GM12878 (cell line): ENCODE results near the gene PCDHA1. TPM values are rescaled to one million over a fixed set of nuclear protein-coding genes. Genes with fewer than 3 reads are reported as not detected.

ENCODE experiments used
- ATAC-seq: fragments of 200-7000 bp; cut with Tn5 transposase; 3 replicates; pipeline ENCODE4 v1.9.1; 2020; ENCODE audit warnings: mild to moderate bottlenecking, moderate library complexity
- BruUV-seq: library from RNA; stranded (reverse); fragments of 400-500 nt; replicated peaks from 2 replicates; lab custom pipeline; 2021; lab: Mats Ljungman, UMichigan
- CTCF ChIA-PET: fragments of 300-600 bp; sonication (Branson Sonifier 250); formaldehyde crosslinking; extraction: SDS; loops from one replicate; lab custom pipeline; 2021; ENCODE audit warnings: inconsistent platforms; lab: Yijun Ruan, JAX
- POLR2A ChIA-PET: fragments of 350-600 bp; formaldehyde crosslinking; extraction: SDS; loops from one replicate; lab custom pipeline; 2021; ENCODE audit warnings: inconsistent platforms; lab: Charles Lee
- RAD21 ChIA-PET: fragments of 300-600 bp; sonication (Branson Sonifier 250); formaldehyde crosslinking; loops from one replicate; lab custom pipeline; 2023; ENCODE audit warnings: antibody characterized with exemption; ENCODE audit not compliant: unreplicated experiment; lab: Charles Lee
- SMC1A ChIA-PET: fragments of 300-600 bp; sonication (Branson Sonifier 250); formaldehyde crosslinking; loops from one replicate; lab custom pipeline; 2023; ENCODE audit not compliant: unreplicated experiment, uncharacterized antibody; lab: Charles Lee
- DNase-seq: peaks from one replicate; pipeline ENCODE4 v3.0.0-alpha.2; 2011; ENCODE audit warnings: low read depth, low spot score
- FAIRE-seq: peaks from 3 replicates; lab custom pipeline; 2011; peaks lifted over from hg19 to GRCh38; lab: Jason Lieb, UNC
- H2AFZ ChIP-seq: 2 replicates; pipeline ENCODE4 v1.6.0; 2011; ENCODE audit warnings: low read depth, low read length, control low read depth; ENCODE audit not compliant: control insufficient read depth
- H3K27ac ChIP-seq: 2 replicates; pipeline ENCODE4 v1.5.1; 2011; ENCODE audit warnings: control low read depth; ENCODE audit not compliant: control insufficient read depth, insufficient read depth
- H3K27me3 ChIP-seq, 2 experiments: replicated peaks in 1 of 2; 2 replicates each; pipeline versions ENCODE4 v1.6.0 to v1.6.1; 2011; ENCODE audit warnings: low read length in 1 of 2; ENCODE audit not compliant: control insufficient read depth in 2 of 2, insufficient read depth in 2 of 2
- H3K36me3 ChIP-seq, 2 experiments: 2 replicates each; pipeline ENCODE4 v1.5.1; 2011; ENCODE audit warnings: low read length in 1 of 2; ENCODE audit not compliant: control insufficient read depth in 2 of 2, insufficient read depth in 2 of 2
- H3K4me1 ChIP-seq: 2 replicates; pipeline ENCODE4 v1.6.1; 2011; ENCODE audit warnings: mild to moderate bottlenecking, low read length, moderate library complexity, mixed read lengths; ENCODE audit not compliant: control insufficient read depth, insufficient read depth
- H3K4me2 ChIP-seq: 2 replicates; pipeline ENCODE4 v1.6.0; 2011; ENCODE audit warnings: control low read depth; ENCODE audit not compliant: control insufficient read depth, insufficient read depth
- H3K4me3 ChIP-seq: fragments of 200-600 bp; sonication (generic); 2 replicates; pipeline ENCODE4 v1.5.1; 2016
- H3K79me2 ChIP-seq: 2 replicates; pipeline ENCODE4 v1.6.0; 2011; ENCODE audit warnings: low read length; ENCODE audit not compliant: control insufficient read depth, insufficient read depth
- H3K9ac ChIP-seq: 2 replicates; pipeline ENCODE4 v1.8.0; 2011; ENCODE audit warnings: low read length, control low read depth, mixed read lengths; ENCODE audit not compliant: control insufficient read depth, insufficient read depth
- H3K9me3 ChIP-seq: replicated peaks from 3 replicates; pipeline ENCODE4 v1.5.1; 2011; ENCODE audit warnings: mild to moderate bottlenecking, low read length; ENCODE audit not compliant: control insufficient read depth, insufficient read depth
- H4K20me1 ChIP-seq: 2 replicates; pipeline ENCODE4 v1.6.0; 2011; ENCODE audit not compliant: control insufficient read depth, insufficient read depth
- CBX3 ChIP-seq: fragments of 200-600 bp; sonication (generic); IDR thresholded peaks from 2 replicates; pipeline ENCODE4 v1.6.1; 2016; ENCODE audit warnings: low read depth, borderline replicate concordance
- CHD1 ChIP-seq: IDR thresholded peaks from 2 replicates; pipeline ENCODE4 v1.6.1; 2012; ENCODE audit warnings: low read depth, low read length, improper control_type of control experiment
- SMAD5 ChIP-seq: IDR thresholded peaks from 2 replicates; pipeline ENCODE4 v1.6.1; 2016; ENCODE audit warnings: antibody characterized with exemption, low read depth
- TBL1XR1 ChIP-seq: IDR thresholded peaks from 2 replicates; pipeline ENCODE4 v1.6.1; 2012; ENCODE audit warnings: low read depth, low read length, improper control_type of control experiment
- ZZZ3 ChIP-seq: IDR thresholded peaks from 2 replicates; pipeline ENCODE4 v1.6.1; 2011; ENCODE audit warnings: low read depth; ENCODE audit not compliant: control insufficient read depth, insufficient read length
- WGBS: methylation state at CpG from one replicate; pipeline ENCODE4 v1.1.6; 2016; ENCODE audit warnings: low lambda C conversion rate; ENCODE audit not compliant: insufficient replicate concordance, insufficient coverage; ENCODE audit errors: missing lambda C conversion rate; 5-methylcytosine and 5-hydroxymethylcytosine counted together
- in situ Hi-C: fragments of 300-500 bp; cut with MboI; formaldehyde crosslinking; loops from 9 replicates; pipeline ENCODE4 v1.14.3; 2018; ENCODE audit warnings: mixed read lengths
- intact Hi-C: fragments of 100-400 bp; cut with micrococcal nuclease; formaldehyde crosslinking; loops from one replicate; pipeline ENCODE4 v1.14.2; 2022; ENCODE audit not compliant: unreplicated experiment
- polyA plus RNA-seq, 11 experiments: library from polyadenylated mRNA; depleted of rRNA in 4 of 11; unstranded in 6 of 11; stranded (reverse) in 5 of 11; fragments of >200 nt; fragmentation: Nextera tagmentation in 4 of 11; fragmentation: Illumina TruSeq in 1 of 11; extraction: Ambion mirVana in 4 of 11; extraction: Trizol in 1 of 11; gene quantifications; 1 replicate in 1 of 11; 2 replicates in 10 of 11; pipeline versions ENCODE4 v1.2.1 to v1.2.3, GENCODE V29; 2011 to 2016; ENCODE audit warnings: inconsistent platforms in 2 of 11, missing spikeins in 2 of 11, low read depth in 1 of 11
- total RNA-seq, 4 experiments: library from RNA; depleted of rRNA in 3 of 4; stranded (reverse); fragments of >200 nt in 3 of 4; fragmentation: Illumina TruSeq in 1 of 4; extraction: Trizol in 1 of 4; gene quantifications; 2 replicates each; pipeline versions ENCODE4 v1.2.1 to v1.2.3, GENCODE V29; 2013 to 2021
- TF ChIP-seq, protein P1 (sequence below): IDR thresholded peaks from 2 replicates; pipeline ENCODE4 v1.6.1; 2011; ENCODE audit warnings: low read depth, low read length, improper control_type of control experiment, borderline replicate concordance
- TF ChIP-seq, protein P2 (sequence below): IDR thresholded peaks from 2 replicates; pipeline ENCODE4 v1.6.1; 2011; ENCODE audit warnings: borderline replicate concordance, low read depth, mild to moderate bottlenecking, moderate library complexity, low read length; ENCODE audit not compliant: insufficient read depth, poor library complexity, severe bottlenecking
- TF ChIP-seq, protein P3 (sequence below): fragments of 450-650 bp; IDR thresholded peaks from 2 replicates; pipeline ENCODE4 v1.6.1; 2017; ENCODE audit warnings: borderline replicate concordance
- TF ChIP-seq, protein P4 (sequence below): fragments of 450-650 bp; IDR thresholded peaks from 2 replicates; pipeline ENCODE4 v1.6.1; 2018; ENCODE audit warnings: mild to moderate bottlenecking, low read depth, moderate library complexity; ENCODE audit not compliant: partially characterized antibody

The PCDHA1 gene
- total and polyA plus RNA-seq, 10 of the 15 experiments (the other 5 are each of a cell fraction or from before 2014, with no cell fraction given): 0.03 TPM; not detected in 9

DNA sequence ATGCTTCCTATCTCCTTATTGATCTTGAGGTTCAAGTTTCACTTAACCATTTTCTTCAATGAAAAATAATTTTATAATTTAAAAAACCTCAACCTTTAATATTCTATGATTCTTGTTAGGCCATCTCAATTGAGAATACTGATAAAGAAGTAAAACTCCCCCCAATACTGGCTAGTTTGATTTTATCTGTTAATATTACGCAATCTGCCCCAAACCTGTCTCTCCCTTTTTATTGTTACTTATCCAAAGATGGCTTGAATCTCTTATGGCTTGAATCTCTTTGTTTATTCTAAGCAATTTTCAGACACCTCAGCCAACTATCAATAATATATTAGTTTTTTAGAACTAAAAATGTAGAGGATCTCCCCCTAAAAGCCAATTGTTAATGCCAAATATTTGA lies 176.2 kb downstream of the PCDHA1 start (continued):
- TF ChIP-seq, protein P1, sequence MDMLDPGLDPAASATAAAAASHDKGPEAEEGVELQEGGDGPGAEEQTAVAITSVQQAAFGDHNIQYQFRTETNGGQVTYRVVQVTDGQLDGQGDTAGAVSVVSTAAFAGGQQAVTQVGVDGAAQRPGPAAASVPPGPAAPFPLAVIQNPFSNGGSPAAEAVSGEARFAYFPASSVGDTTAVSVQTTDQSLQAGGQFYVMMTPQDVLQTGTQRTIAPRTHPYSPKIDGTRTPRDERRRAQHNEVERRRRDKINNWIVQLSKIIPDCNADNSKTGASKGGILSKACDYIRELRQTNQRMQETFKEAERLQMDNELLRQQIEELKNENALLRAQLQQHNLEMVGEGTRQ: no peak

DNA sequence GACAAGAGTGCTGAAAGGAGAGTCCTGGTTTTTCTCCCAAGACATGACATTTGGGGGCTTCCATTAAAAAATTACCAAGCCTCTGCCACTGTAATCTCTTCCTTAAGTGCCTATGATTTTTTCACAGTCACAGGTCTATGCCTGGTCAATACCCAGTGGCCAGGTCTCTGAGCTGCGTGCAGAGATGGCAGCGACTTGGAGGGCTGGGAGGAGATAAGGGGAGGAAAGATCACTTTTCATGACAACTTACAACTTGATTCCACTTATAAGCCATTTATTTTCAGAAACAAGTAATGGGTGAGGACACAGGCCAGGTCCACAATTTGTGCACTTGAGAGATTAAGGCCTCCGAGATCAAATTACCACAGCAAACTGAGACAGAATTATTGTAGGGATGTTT lies 178.4 kb downstream of the PCDHA1 start:
- no peak for ATAC-seq
- Histone ChIP-seq H4K20me1 (no peaks in the 10 kb centered on the region), H2AFZ (no peak overlapping the region)
- TF ChIP-seq, protein P2, sequence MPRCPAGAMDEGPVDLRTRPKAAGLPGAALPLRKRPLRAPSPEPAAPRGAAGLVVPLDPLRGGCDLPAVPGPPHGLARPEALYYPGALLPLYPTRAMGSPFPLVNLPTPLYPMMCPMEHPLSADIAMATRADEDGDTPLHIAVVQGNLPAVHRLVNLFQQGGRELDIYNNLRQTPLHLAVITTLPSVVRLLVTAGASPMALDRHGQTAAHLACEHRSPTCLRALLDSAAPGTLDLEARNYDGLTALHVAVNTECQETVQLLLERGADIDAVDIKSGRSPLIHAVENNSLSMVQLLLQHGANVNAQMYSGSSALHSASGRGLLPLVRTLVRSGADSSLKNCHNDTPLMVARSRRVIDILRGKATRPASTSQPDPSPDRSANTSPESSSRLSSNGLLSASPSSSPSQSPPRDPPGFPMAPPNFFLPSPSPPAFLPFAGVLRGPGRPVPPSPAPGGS: no peak
- TF ChIP-seq, all 136 proteins: peak for 0
- DNase-seq: no peak
- Histone ChIP-seq H3K27me3 (no peaks in the 10 kb centered on the region), H3K9me3 (peaks cover 2% of the 10 kb centered on the region; the same call in 1 of the 3 replicates), H3K9ac (no peak overlapping the region), H3K36me3 (no peaks in the 10 kb centered on the region), H3K4me3 (no peak overlapping the region), H3K79me2 (no peaks in the 10 kb centered on the region), H3K27ac (no peak overlapping the region), H3K4me2 (no peak overlapping the region), H3K4me1 (no peaks in the 10 kb centered on the region)
- 19% methylated on average over 3 of the region's 3 CpGs for WGBS
- POLR2A ChIA-PET: no interaction called here
- FAIRE-seq: no peak
- BruUV-seq: no TSS peak
- in situ Hi-C loops (no loop called here), intact Hi-C loops (no loop called here)
- RAD21 ChIA-PET: no interaction called here
- CTCF ChIA-PET: no interaction called here
- SMC1A ChIA-PET: no interaction called here

DNA sequence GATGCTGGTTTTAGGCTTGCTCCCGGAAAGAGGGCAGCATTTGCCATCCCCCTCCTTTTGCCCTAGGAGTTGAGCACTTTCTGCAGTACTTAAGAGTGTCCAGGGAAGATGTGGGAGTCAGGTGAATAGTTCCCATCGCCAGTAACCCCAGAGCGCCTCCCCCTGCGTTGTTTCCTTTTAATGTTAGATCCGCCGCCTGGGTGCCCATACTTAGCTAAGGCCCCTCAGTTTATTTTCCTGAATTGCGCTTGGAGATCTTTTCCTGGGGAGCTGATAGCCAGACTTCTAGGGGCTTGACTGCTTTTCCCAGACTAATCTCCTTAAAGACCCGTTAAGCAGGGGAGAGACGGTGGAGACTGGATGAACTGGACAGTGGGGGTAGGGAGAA lies 180.0 kb downstream of the PCDHA1 start:
- Histone ChIP-seq H3K79me2 (no peaks in the 10 kb centered on the region), H3K27me3 (no peaks in the 10 kb centered on the region), H4K20me1 (no peaks in the 10 kb centered on the region), H3K9me3 (peaks cover 2% of the 10 kb centered on the region; the same call in 1 of the 3 replicates), H3K4me3 (no peak overlapping the region), H3K27ac (no peak overlapping the region), H2AFZ (no peak overlapping the region), H3K4me1 (no peaks in the 10 kb centered on the region), H3K9ac (no peak overlapping the region), H3K36me3 (no peaks in the 10 kb centered on the region), H3K4me2 (no peak overlapping the region)
- BruUV-seq: no TSS peak
- SMC1A ChIA-PET: no interaction called here
- no peak for ATAC-seq
- CTCF ChIA-PET: no interaction called here
- no peak for DNase-seq
- intact Hi-C loops: no loop called here
- in situ Hi-C loops: no loop called here
- RAD21 ChIA-PET: no interaction called here
- POLR2A ChIA-PET: no interaction called here
- FAIRE-seq: no peak
- 21% methylated on average over 9 of the region's 9 CpGs for WGBS
- no peak for TF ChIP-seq TBL1XR1
- TF ChIP-seq ZZZ3: no peak
- no peak for TF ChIP-seq CBX3
- TF ChIP-seq, protein P3, sequence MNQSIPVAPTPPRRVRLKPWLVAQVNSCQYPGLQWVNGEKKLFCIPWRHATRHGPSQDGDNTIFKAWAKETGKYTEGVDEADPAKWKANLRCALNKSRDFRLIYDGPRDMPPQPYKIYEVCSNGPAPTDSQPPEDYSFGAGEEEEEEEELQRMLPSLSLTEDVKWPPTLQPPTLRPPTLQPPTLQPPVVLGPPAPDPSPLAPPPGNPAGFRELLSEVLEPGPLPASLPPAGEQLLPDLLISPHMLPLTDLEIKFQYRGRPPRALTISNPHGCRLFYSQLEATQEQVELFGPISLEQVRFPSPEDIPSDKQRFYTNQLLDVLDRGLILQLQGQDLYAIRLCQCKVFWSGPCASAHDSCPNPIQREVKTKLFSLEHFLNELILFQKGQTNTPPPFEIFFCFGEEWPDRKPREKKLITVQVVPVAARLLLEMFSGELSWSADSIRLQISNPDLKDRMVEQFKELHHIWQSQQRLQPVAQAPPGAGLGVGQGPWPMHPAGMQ: no peak
- TF ChIP-seq SMAD5: no peak
- TF ChIP-seq CHD1: no peak
- TF ChIP-seq, protein P4, sequence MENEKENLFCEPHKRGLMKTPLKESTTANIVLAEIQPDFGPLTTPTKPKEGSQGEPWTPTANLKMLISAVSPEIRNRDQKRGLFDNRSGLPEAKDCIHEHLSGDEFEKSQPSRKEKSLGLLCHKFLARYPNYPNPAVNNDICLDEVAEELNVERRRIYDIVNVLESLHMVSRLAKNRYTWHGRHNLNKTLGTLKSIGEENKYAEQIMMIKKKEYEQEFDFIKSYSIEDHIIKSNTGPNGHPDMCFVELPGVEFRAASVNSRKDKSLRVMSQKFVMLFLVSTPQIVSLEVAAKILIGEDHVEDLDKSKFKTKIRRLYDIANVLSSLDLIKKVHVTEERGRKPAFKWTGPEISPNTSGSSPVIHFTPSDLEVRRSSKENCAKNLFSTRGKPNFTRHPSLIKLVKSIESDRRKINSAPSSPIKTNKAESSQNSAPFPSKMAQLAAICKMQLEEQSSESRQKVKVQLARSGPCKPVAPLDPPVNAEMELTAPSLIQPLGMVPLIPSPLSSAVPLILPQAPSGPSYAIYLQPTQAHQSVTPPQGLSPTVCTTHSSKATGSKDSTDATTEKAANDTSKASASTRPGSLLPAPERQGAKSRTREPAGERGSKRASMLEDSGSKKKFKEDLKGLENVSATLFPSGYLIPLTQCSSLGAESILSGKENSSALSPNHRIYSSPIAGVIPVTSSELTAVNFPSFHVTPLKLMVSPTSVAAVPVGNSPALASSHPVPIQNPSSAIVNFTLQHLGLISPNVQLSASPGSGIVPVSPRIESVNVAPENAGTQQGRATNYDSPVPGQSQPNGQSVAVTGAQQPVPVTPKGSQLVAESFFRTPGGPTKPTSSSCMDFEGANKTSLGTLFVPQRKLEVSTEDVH: no peak
